Measurements from ENCODE around the gene ZCCHC2. TPM values are rescaled to one million over a fixed set of nuclear protein-coding genes. Genes with fewer than 3 reads are reported as not detected.

Gene ZCCHC2
- total RNA-seq, 2 experiments from 2014 or later, result 22.1 to 23.3 TPM

DNA sequence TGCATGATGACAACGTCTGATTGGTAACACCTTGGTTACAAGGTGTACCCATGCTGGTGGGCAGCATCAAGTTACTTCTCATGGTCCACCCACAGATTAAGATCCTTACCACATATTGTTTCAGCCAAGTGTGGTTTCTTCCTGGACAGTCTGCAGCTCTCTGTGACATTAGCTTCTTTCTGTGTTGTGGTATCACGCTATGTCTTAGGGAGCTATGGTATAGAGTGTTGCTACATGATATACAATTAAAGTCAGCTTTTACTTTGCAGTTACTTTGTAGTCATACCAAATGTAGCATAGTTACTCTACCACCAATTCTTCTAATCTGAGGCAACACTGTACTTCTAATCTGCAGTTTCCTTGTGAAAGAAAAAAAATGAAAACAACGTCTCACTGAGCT lies 48.8 kb downstream of the ZCCHC2 start:
- CTCF ChIA-PET, result interaction anchor here (1.2 to 1.8 kb wide), 3 partner anchors 12 to 146 kb away, joined by 3 to 12 read pairs (median 4); no protein-coding TSS in a partner anchor
- intact Hi-C loops (cut with micrococcal nuclease), result no loop called here
- Mint-ChIP-seq H3K9me3 (no peaks in the 10 kb centered on the region), H3K27ac (no peak overlapping the region), H3K27me3 (ENCODE audit: low read depth) (no peaks in the 10 kb centered on the region), H3K36me3 (ENCODE audit: low read depth) (peaks cover 46% of the 10 kb centered on the region), H3K4me3 (no peak overlapping the region), H3K4me1 (ENCODE audit: low read depth) (peaks cover 3% of the 10 kb centered on the region)
- DNase-seq, result no peak

- peak overlapping the region; percentile 11 for H3K27ac Mint-ChIP-seq
- peaks cover 11% of the 10 kb centered on the region for H3K4me1 Mint-ChIP-seq (ENCODE audit: low read depth)
- intact Hi-C loops (cut with micrococcal nuclease), result no loop called here
- H3K9me3 Mint-ChIP-seq, result no peaks in the 10 kb centered on the region
- no peak for DNase-seq
- H3K36me3 Mint-ChIP-seq (ENCODE audit: low read depth), result peaks cover 50% of the 10 kb centered on the region
- CTCF ChIA-PET, result interaction anchor here (1.2 to 1.5 kb wide), 2 partner anchors 12 to 13 kb away, joined by 3 to 8 read pairs; no protein-coding TSS in a partner anchor
- no peak overlapping the region for H3K4me3 Mint-ChIP-seq
- no peaks in the 10 kb centered on the region for H3K27me3 Mint-ChIP-seq (ENCODE audit: low read depth)
Observed at GRCh38 chr18:62572456-62572855, 49.6 kb downstream of the ZCCHC2 start.

DNA sequence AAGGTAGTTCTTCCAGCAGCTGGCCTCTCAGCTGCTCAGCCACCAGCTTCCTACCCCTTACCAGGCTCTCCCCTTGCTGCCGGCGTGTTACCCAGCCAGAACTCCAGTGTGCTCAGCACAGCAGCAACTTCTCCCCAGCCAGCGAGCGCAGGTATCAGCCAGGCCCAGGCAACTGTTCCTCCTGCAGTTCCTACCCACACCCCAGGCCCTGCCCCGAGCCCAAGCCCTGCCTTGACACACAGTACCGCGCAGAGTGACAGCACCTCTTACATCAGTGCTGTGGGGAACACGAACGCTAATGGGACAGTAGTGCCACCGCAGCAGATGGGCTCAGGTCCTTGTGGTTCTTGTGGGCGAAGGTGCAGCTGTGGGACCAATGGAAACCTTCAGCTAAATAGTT lies 52.0 kb downstream of the ZCCHC2 start:
- no peak overlapping the region for H3K4me3 Mint-ChIP-seq
- CTCF ChIA-PET, result interaction anchor here (1.7 kb wide), 1 partner anchor 9 kb away, joined by 8 read pairs; no protein-coding TSS in a partner anchor
- peaks cover 15% of the 10 kb centered on the region for H3K4me1 Mint-ChIP-seq (ENCODE audit: low read depth)
- no peak overlapping the region for H3K27ac Mint-ChIP-seq
- DNase-seq, result no peak
- H3K27me3 Mint-ChIP-seq (ENCODE audit: low read depth), result no peaks in the 10 kb centered on the region
- intact Hi-C loops (cut with micrococcal nuclease), result no loop called here
- peaks cover 46% of the 10 kb centered on the region for H3K36me3 Mint-ChIP-seq (ENCODE audit: low read depth)
- no peaks in the 10 kb centered on the region for H3K9me3 Mint-ChIP-seq

DNA sequence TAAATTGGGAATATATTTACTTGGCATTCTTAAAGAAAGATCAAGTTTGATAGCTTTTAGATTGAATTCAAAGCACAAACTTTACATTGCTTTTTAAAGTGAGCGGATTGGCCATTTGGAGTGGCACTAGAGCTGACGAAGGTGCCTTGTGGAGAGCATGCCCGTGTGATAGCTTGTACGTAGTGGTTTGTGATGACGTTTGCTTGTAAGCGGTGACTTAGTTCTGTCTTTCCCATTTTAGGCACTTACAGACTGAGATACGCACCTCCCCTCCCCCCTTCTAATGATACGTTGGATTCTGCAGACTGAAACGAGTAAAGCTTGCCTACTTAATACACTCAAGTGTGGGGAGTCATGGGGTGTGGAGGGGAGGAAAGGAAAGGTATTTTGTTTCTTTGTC lies 53.4 kb downstream of the ZCCHC2 start:
- Mint-ChIP-seq H3K4me3 (no peak overlapping the region), H3K4me1 (ENCODE audit: low read depth) (peaks cover 12% of the 10 kb centered on the region), H3K27me3 (ENCODE audit: low read depth) (no peaks in the 10 kb centered on the region), H3K9me3 (no peaks in the 10 kb centered on the region), H3K36me3 (ENCODE audit: low read depth) (peaks cover 35% of the 10 kb centered on the region), H3K27ac (no peak overlapping the region)
- intact Hi-C loops (cut with micrococcal nuclease), result no loop called here
- DNase-seq, result no peak
- CTCF ChIA-PET, result interaction anchor here (0.6 to 2.3 kb wide), 4 partner anchors 8 to 23 kb away, joined by 3 to 8 read pairs (median 5); no protein-coding TSS in a partner anchor

GRCh38 chr18:62576845-62577512 lies 54.2 kb downstream of the ZCCHC2 start:
- no peak for DNase-seq
- H3K36me3 Mint-ChIP-seq (ENCODE audit: low read depth), result peaks cover 35% of the 10 kb centered on the region
- no peak overlapping the region for H3K4me3 Mint-ChIP-seq
- H3K27ac Mint-ChIP-seq, result no peak overlapping the region
- intact Hi-C loops (cut with micrococcal nuclease), result no loop called here
- no peaks in the 10 kb centered on the region for H3K9me3 Mint-ChIP-seq
- no peaks in the 10 kb centered on the region for H3K27me3 Mint-ChIP-seq (ENCODE audit: low read depth)
- peaks cover 12% of the 10 kb centered on the region for H3K4me1 Mint-ChIP-seq (ENCODE audit: low read depth)
- CTCF ChIA-PET, result interaction anchor here (1.5 to 2.3 kb wide), 2 partner anchors 9 to 11 kb away, joined by 3 to 6 read pairs; no protein-coding TSS in a partner anchor

DNA sequence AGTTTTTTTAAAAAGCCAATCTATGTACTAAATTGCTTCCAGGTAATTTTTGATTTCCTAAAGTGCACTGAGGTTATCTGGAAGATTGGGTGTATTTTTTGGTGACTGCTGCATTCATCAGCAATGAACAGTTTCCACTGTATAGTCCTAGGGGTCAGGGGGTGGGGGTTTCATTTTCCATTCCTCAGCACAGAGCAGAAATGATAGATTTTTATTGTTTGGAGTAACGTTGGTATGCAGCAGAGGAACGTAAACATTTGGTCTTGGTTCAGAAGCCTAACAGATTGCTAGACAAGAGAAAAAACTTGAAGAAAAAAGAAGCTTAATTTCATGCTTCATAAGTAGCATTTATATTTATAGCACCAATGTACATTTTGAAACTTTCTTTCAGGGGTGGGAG lies 54.9 kb downstream of the ZCCHC2 start:
- CTCF ChIA-PET, result interaction anchor here (1.2 to 2.3 kb wide), 4 partner anchors 9 to 152 kb away, joined by 3 to 7 read pairs (median 4); no protein-coding TSS in a partner anchor
- intact Hi-C loops (cut with micrococcal nuclease), result no loop called here
- peaks cover 12% of the 10 kb centered on the region for H3K4me1 Mint-ChIP-seq (ENCODE audit: low read depth)
- no peak overlapping the region for H3K4me3 Mint-ChIP-seq
- H3K27me3 Mint-ChIP-seq (ENCODE audit: low read depth), result no peaks in the 10 kb centered on the region
- H3K27ac Mint-ChIP-seq, result no peak overlapping the region
- no peak for DNase-seq
- H3K9me3 Mint-ChIP-seq, result no peaks in the 10 kb centered on the region
- H3K36me3 Mint-ChIP-seq (ENCODE audit: low read depth), result peaks cover 35% of the 10 kb centered on the region

DNA sequence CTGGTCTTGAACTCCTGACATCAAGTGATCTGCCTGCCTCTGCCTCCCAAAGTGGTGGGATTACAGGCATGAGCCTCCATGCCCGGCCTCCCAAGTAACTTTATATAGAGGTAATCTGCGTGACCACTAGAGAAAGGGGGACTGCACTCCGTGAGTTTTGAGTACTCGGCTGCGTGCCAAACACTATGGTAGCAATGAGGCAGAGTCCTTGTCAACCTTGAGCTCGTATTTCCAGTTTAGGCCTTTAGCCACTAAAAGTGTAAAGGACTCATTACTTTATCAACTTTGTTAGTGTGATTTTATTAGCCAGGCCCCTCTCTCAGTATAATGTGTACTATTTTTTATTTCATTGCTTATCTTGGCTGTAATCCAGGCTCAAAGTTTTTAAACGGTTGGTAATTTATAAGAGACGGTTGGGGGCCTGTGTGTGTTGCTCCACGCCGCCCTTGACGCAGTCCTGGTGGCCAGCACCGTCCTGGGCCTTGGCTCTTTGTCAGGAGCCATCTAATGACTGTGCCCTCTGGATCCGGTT lies 56.2 kb downstream of the ZCCHC2 start:
- Mint-ChIP-seq H3K27ac (no peak overlapping the region), H3K4me3 (no peak overlapping the region), H3K9me3 (no peaks in the 10 kb centered on the region), H3K4me1 (ENCODE audit: low read depth) (peaks cover 22% of the 10 kb centered on the region), H3K36me3 (ENCODE audit: low read depth) (peaks cover 31% of the 10 kb centered on the region), H3K27me3 (ENCODE audit: low read depth) (no peaks in the 10 kb centered on the region)
- intact Hi-C loops (cut with micrococcal nuclease), result no loop called here
- DNase-seq, result no peak
- CTCF ChIA-PET, result interaction anchor here (0.7 to 1.3 kb wide), 3 partner anchors 16 to 153 kb away, joined by 3 to 4 read pairs (median 3); no protein-coding TSS in a partner anchor

DNA sequence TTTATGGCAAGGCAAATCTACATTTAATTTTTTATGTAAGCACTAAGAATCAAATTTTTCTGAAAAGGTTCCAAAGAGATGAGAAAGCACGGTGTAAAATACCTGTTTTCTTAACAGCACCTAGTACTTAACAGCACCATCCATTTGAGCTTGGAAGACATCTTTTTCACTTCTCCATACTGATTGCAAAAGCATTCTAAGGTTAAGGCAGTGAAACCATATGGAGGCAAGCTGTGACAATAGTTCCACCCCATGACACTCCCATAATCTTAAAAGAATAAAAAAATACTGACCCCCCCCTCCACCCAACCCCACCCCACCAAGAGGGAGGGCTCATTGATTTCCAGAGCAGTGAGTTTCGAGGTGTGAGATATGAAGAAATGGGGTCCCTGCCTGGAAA lies 60.6 kb downstream of the ZCCHC2 start:
- no peak overlapping the region for H3K4me3 Mint-ChIP-seq
- CTCF ChIA-PET, result interaction anchor here (0.8 to 2.6 kb wide), 21 partner anchors 8 to 397 kb away, joined by 3 to 25 read pairs (median 5); partner anchors contain the start of gene TNFRSF11A
- no peaks in the 10 kb centered on the region for H3K9me3 Mint-ChIP-seq
- H3K27me3 Mint-ChIP-seq (ENCODE audit: low read depth), result no peaks in the 10 kb centered on the region
- H3K36me3 Mint-ChIP-seq (ENCODE audit: low read depth), result peaks cover 18% of the 10 kb centered on the region
- peaks cover 42% of the 10 kb centered on the region for H3K4me1 Mint-ChIP-seq (ENCODE audit: low read depth)
- no peak overlapping the region for H3K27ac Mint-ChIP-seq
- no peak for DNase-seq
- intact Hi-C loops (cut with micrococcal nuclease), result loop anchor here (10.0 kb wide), 1 partner anchor 631 kb away; no protein-coding TSS in a partner anchor

GRCh38 chr18:62584241-62585120 lies 61.7 kb downstream of the ZCCHC2 start:
- H3K27me3 Mint-ChIP-seq (ENCODE audit: low read depth), result no peaks in the 10 kb centered on the region
- H3K9me3 Mint-ChIP-seq, result no peaks in the 10 kb centered on the region
- peaks cover 42% of the 10 kb centered on the region for H3K4me1 Mint-ChIP-seq (ENCODE audit: low read depth)
- intact Hi-C loops (cut with micrococcal nuclease), result loop anchor here (1.0 to 10.0 kb wide), 11 partner anchors 30 to 738 kb away; partner anchors contain the start of genes PIGN, RELCH and TNFRSF11A
- peaks cover 13% of the 10 kb centered on the region for H3K36me3 Mint-ChIP-seq (ENCODE audit: low read depth)
- CTCF ChIA-PET, result interaction anchor here (0.6 to 3.2 kb wide), 27 partner anchors 9 to 397 kb away, joined by 3 to 25 read pairs (median 5); no protein-coding TSS in a partner anchor
- peak overlapping the region; percentile 2 for H3K4me3 Mint-ChIP-seq
- peak overlapping the region; percentile 92 for H3K27ac Mint-ChIP-seq
- DNase-seq, result peak; percentile 93

GRCh38 chr18:62585274-62586150 lies 62.7 kb downstream of the ZCCHC2 start:
- CTCF ChIA-PET, result interaction anchor here (0.5 to 3.2 kb wide), 15 partner anchors 8 to 587 kb away, joined by 3 to 21 read pairs (median 4); partner anchors contain the start of gene PHLPP1
- Mint-ChIP-seq H3K4me3 (peak overlapping the region; percentile 4), H3K9me3 (no peaks in the 10 kb centered on the region), H3K4me1 (ENCODE audit: low read depth) (peaks cover 42% of the 10 kb centered on the region), H3K27ac (peak overlapping the region; percentile 92), H3K27me3 (ENCODE audit: low read depth) (no peaks in the 10 kb centered on the region), H3K36me3 (ENCODE audit: low read depth) (peaks cover 11% of the 10 kb centered on the region)
- DNase-seq, result peak; percentile 81
- intact Hi-C loops (cut with micrococcal nuclease), result loop anchor here (1.0 to 10.0 kb wide), 15 partner anchors 31 to 737 kb away; partner anchors contain the start of gene PHLPP1
